ENCODE results near the gene RMDN2. TPM values are rescaled to one million over a fixed set of nuclear protein-coding genes. Genes with fewer than 3 reads are reported as not detected.

RMDN2 gene
- total RNA-seq, 2 donors from 2014 or later = 10.4 to 11.5 TPM

DNA sequence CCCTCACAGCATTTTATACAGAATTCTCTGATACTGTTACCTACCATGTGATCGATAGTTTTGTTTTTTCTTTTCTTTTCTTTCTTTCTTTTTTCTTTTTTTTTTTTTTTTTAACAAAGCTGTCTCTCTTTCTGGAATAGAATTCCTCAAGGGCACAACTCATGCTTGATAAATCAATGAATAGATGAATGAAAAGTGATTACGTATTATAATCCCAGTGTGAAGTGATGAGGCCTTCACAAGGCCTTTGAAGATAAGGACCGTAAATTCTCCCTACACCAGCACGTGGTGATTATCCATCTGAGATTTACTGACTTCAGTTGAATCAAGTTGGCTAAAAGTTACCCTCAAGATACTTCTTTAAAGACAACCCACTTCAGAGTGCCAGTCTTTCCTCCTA is 46.6 kb upstream of the RMDN2 start:
- DNase-seq (no peak), ATAC-seq (no peak)
- Histone ChIP-seq H3K27me3 (peaks cover 0 to 5% of the 10 kb centered on the region in 2 donors), H3K4me1 (no peaks in the 10 kb centered on the region), H3K36me3 (replicated peaks in 1 of 2; ENCODE audit: insufficient read depth in 1 of 2, low read depth in 2 of 2) (no peaks in the 10 kb centered on the region), H3K9me3 (no peaks in the 10 kb centered on the region), H3K4me3 (no peak overlapping the region), H3K27ac (no peak overlapping the region)
- 72 to 79% methylated on average over 3 of the region's 4 CpGs for WGBS, 2 donors
- no peak for TF ChIP-seq POLR2A (IDR thresholded peaks at IDR 0.05)
- TF ChIP-seq, protein P1, sequence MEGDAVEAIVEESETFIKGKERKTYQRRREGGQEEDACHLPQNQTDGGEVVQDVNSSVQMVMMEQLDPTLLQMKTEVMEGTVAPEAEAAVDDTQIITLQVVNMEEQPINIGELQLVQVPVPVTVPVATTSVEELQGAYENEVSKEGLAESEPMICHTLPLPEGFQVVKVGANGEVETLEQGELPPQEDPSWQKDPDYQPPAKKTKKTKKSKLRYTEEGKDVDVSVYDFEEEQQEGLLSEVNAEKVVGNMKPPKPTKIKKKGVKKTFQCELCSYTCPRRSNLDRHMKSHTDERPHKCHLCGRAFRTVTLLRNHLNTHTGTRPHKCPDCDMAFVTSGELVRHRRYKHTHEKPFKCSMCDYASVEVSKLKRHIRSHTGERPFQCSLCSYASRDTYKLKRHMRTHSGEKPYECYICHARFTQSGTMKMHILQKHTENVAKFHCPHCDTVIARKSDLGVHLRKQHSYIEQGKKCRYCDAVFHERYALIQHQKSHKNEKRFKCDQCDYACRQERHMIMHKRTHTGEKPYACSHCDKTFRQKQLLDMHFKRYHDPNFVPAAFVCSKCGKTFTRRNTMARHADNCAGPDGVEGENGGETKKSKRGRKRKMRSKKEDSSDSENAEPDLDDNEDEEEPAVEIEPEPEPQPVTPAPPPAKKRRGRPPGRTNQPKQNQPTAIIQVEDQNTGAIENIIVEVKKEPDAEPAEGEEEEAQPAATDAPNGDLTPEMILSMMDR (IDR thresholded peaks at IDR 0.05) = no peak
- intact Hi-C loops (cut with DNase I) = no loop called here

DNA sequence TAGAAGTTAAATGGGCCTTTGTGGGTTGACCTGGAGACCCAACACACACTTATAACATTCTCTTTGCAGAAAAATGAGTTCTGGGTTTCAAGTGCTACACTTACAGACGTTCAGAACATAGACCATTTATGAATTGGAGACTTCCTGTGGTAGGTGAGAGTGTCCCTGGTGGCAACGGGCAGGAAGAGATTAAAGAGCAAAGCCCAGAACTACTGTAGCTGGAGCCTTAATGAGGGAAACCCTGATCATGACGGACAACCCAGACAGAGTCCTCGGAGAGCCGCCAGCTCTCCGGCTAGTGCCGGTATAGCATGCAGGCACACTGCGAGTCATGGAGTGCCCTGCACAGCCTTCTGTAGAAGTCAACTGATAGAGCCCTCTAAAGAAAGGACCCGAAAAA is 44.5 kb upstream of the RMDN2 start:
- Histone ChIP-seq H3K4me3 (no peak overlapping the region), H3K9me3 (no peaks in the 10 kb centered on the region), H3K27ac (no peak overlapping the region), H3K36me3 (replicated peaks in 1 of 2; ENCODE audit: insufficient read depth in 1 of 2, low read depth in 2 of 2) (no peaks in the 10 kb centered on the region), H3K27me3 (peaks cover 0 to 5% of the 10 kb centered on the region in 2 donors), H3K4me1 (no peaks in the 10 kb centered on the region)
- ATAC-seq (no peak), DNase-seq (no peak)
- TF ChIP-seq POLR2A (IDR thresholded peaks at IDR 0.05) = no peak
- TF ChIP-seq, protein P1 (IDR thresholded peaks at IDR 0.05) = peak in 1 of 7 experiments; percentile 5
- intact Hi-C loops (cut with DNase I) = no loop called here
- 42 to 48% methylated on average over 9 of the region's 9 CpGs for WGBS, 2 donors

DNA sequence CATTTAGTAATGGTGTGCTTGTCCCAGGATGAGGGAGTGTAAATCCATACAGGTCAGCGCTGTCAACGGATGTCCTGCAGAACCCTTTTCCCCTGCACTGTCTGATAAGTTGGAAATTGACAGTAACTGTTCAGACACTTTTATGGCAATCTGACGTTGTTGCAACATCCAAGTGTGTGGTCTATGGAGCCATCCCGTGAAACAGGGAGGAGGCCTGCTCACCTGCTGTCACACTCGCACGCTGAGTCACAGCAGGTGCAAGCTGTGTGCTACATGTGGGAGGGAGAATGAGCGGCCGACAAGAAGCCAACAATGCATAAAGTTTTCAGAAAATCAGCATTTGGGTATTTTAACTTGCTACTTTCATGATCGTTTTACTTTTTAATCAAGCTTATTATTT is 43.7 kb upstream of the RMDN2 start:
- Histone ChIP-seq H3K4me3 (no peak overlapping the region), H3K4me1 (no peaks in the 10 kb centered on the region), H3K27ac (no peak overlapping the region), H3K27me3 (peaks cover 0 to 5% of the 10 kb centered on the region in 2 donors), H3K36me3 (replicated peaks in 1 of 2; ENCODE audit: insufficient read depth in 1 of 2, low read depth in 2 of 2) (no peaks in the 10 kb centered on the region), H3K9me3 (no peaks in the 10 kb centered on the region)
- DNase-seq = no peak
- ATAC-seq = no peak
- TF ChIP-seq POLR2A (IDR thresholded peaks at IDR 0.05) = no peak
- TF ChIP-seq, protein P1 (IDR thresholded peaks at IDR 0.05) = no peak
- 71 to 72% methylated on average over 9 of the region's 9 CpGs for WGBS, 2 donors
- intact Hi-C loops (cut with DNase I) = no loop called here

GRCh38 chr2:37882036-37882435 is 43.1 kb upstream of the RMDN2 start:
- DNase-seq (no peak), ATAC-seq (no peak)
- no peak for TF ChIP-seq POLR2A (IDR thresholded peaks at IDR 0.05)
- TF ChIP-seq, protein P1 (IDR thresholded peaks at IDR 0.05) = no peak
- Histone ChIP-seq H3K27ac (no peak overlapping the region), H3K4me3 (no peak overlapping the region), H3K36me3 (replicated peaks in 1 of 2; ENCODE audit: insufficient read depth in 1 of 2, low read depth in 2 of 2) (no peaks in the 10 kb centered on the region), H3K4me1 (no peaks in the 10 kb centered on the region), H3K9me3 (no peaks in the 10 kb centered on the region), H3K27me3 (peaks cover 0 to 5% of the 10 kb centered on the region in 2 donors)
- intact Hi-C loops (cut with DNase I) = no loop called here
- 74 to 96% methylated on average over 1 of the region's 1 CpG for WGBS, 2 donors

DNA sequence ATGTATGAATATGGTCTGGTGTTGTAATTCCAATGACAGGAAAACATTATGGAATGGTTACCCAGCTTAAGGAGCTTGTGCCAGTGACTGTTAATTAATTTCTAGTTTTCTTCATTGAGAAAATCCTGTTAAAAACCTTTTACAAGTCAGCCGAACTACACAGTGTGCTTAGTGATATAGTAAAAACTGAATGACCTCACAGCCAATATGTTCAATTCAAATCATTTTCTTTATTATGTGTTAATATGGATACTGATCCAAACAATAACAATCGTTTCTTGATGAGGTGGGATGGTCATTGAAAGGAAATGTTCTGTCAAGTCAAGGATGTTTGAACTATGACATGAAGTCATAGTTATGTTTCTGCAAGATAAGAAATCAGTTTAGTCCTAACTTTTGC is 41.6 kb upstream of the RMDN2 start:
- intact Hi-C loops (cut with DNase I) = no loop called here
- no peak for ATAC-seq

More for the DNA sequence above, 41.6 kb upstream of the RMDN2 start:
- Histone ChIP-seq H3K27me3 (peaks cover 0 to 5% of the 10 kb centered on the region in 2 donors), H3K27ac (no peak overlapping the region), H3K9me3 (no peaks in the 10 kb centered on the region), H3K36me3 (replicated peaks in 1 of 2; ENCODE audit: insufficient read depth in 1 of 2, low read depth in 2 of 2) (no peaks in the 10 kb centered on the region), H3K4me1 (no peaks in the 10 kb centered on the region), H3K4me3 (no peak overlapping the region)
- WGBS, 2 donors = 49 to 59% methylated on average over 2 of the region's 2 CpGs
- TF ChIP-seq, protein P1 (IDR thresholded peaks at IDR 0.05) = no peak
- TF ChIP-seq POLR2A (IDR thresholded peaks at IDR 0.05) = no peak
- no peak for DNase-seq

Data from body of pancreas (tissue), 4 donors.